Dermis blood vessel endothelial cell (primary cell): Measurements from ENCODE around the gene MRM2. TPM values are rescaled to one million over a fixed set of nuclear protein-coding genes. Genes with fewer than 3 reads are reported as not detected.

Experiments used
- DNase-seq: peaks from one replicate; pipeline ENCODE4 v3.0.0; 2010
- total RNA-seq: library from RNA; depleted of rRNA; stranded (reverse); fragments of >200 nt; gene quantifications from 2 replicates; pipeline ENCODE4 v1.2.3, GENCODE V29; 2014

The MRM2 gene
- total RNA-seq, 1 donor from 2014 or later = 20.1 TPM

DNA sequence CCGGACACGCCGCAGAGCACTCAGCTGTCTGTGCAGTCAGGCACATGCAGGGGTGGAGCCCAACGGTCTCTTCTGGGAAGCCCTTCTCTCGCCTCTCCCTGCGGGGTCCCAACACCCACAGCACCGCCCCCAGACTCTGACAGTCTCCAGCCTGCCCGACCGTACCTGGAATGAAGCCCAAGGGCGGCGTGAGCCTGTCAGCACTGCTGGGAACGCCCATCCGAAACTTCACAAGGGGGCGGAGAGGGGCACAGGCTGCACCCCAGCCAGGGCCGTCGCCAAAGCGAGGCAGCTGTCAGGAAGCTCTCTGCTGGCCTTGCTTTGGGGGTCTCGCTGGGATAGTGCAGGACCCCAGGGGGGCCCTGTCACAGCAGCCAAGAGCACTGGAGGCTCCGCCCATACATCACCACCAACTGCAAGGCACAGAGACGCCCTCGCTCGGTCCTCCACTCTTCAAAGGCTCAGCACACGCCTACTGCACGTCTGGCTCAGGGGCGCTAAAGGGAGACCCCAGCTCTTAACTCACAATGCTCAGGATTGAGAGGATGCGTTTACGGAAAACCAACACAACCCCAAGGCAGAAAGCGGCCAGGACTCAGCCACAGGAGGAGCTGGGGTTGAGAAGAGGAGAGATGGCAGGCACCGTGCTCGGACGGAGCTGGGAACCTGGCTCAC lies 40.2 kb downstream of the MRM2 start:
- DNase-seq = no peak

DNA sequence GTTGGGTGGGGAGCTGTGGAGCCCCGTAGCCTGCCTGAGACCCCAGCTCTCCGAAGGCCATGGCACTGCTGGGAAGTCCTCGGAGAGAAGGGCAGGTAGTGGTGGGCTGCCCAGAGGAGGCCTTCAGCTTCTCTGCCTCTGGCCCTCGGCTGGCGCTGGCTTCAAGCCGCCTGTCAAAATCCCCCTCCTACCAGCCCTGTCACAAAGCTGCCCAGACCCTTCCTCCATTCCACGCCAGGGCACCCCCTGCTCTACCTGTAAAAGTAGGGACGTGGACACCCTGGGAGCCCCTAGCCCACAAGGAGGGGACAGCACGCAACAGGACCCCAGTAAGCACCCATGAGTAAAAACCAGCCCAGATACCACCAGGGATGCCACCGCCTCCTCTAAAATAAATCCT lies 40.9 kb downstream of the MRM2 start:
- DNase-seq = no peak

DNA sequence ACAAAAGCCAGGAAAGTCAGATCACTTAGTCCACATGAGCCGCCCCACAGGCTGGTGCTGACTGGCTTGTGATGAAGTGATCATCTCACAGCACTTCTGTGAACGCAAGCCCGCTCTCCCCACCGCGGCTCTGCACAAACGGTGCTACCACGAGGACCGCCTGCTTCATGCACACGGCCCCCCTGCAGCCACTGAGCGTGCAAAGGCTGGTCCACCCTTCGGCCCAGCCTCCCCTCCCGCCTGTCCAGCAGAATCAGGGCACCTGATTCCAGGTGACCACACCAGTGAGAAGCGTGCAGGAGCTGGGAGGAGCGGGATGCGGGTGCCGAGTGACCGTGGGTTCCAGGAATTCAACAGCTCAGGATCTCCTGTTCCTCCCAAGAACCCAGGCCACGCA lies 41.4 kb downstream of the MRM2 start:
- DNase-seq = no peak

DNA sequence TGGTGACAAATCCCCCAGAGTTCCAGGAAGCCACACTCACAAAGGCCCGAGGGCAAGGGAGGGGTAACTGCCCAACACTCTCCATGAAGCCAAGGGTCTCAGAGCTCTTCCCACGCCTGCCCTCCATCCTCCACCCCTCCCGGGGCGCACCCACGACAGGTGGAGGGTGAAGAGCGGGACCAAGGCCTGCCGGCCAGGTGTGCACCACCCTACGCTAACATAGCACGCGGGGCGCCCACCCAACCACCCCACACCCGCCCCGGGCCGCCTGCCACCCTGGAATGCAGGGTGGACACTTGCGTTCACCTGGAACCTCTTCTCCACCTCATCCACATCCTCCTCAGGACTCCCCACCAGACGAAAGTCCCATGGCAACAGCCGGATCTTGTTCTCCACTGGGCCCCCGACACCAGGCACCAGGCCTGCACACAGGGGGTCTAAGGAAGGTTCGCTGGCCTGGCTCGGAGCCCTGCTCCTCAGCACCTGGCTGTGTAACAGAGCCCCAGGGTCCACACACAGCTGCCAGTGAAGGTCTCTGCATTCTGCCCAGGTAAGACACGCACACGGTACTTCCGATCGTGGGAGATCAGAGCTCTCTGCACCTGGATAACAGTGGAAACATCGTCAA lies 41.9 kb downstream of the MRM2 start:
- no peak for DNase-seq

DNA sequence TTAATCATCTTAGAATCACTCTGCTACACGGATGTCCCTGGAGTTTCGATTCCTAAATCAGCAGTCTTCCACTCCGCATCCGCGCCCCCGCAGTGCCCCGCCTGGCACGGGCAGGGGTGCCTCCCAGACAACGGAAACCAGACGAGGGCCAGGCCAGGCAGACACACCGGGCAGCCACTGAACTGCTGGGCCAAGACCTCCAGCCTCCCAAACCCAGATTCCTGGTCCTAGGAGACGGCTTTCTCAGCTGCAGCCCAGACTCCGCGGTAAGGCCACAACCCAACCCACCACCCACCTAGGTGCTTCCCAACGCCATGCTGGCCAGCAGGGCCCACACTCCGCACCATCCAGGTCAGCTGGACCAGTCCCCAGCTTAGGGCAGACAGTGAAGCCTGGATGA lies 42.5 kb downstream of the MRM2 start:
- DNase-seq = no peak

DNA sequence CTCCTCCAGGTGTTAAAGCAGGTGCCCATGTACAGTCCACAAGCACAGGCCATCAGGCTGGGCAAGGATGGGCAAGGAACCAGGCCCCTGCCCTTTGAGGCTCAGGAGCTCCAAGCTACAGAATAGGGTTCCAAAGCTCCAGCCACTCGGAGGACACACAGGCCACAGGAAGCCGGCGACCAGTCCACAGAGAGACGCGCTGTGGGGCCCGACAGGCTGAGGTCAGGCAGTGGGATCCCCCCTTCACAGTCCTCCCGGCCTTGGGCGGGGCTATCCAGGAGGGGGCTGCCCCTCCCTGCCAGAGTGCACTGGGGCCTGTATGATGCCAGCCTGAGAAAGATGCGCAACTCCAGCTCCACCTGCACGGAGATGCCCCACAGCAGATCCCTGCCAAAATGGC lies 43.2 kb downstream of the MRM2 start:
- DNase-seq = no peak

DNA sequence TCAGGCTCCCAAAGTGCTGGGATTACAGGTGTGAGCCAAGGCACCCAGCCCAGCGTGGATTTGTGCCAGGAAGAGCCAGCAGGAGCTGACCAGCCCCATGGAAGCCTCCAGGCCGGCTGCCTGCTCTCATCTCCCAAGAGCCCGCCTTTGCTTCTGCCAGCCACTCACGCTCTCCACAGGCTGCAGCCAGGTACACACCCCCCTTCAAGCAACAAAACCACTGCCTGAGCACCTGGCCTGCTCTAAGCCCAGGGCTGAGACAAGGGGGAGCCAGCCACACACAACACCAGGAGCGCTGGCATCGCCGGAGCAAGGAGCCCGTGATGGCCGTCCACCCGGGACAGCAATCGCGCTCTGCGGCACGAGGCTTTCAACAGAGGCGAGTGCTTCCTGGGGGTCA lies 43.8 kb downstream of the MRM2 start:
- no peak for DNase-seq

DNA sequence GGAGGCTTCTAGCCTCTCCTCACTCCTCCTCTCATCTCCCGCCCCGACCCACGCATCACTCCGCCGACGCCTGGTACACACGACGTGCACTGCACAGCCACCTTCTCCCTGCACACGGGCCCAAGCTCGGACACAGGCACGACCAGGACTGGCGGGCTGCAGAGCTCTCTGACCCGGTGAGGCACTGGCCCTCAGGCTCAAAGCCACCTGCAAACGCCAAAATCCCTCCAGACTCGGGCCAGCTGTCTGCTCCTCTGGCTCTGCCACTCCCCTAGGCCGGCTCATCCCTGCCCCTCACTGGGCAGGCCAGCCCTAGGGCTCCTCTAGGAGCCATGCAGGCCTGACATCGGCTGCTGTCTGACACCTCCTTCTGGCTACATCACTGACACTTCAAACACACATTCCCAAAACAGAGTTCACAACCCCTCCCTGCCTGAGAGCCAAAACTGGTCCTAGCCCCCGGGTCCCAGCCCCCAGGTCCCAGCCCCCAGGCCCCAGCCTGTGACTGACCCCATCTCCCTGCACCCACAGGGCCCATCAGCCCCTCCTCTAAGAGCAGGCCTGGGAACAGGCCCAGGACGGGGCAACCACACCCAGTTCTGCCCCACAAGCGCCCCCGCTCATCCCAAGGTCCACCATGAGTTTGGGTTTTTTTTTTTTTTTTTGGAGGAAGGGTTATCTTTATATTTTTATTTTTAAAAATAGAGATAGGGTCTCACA lies 44.4 kb downstream of the MRM2 start:
- no peak for DNase-seq

DNA sequence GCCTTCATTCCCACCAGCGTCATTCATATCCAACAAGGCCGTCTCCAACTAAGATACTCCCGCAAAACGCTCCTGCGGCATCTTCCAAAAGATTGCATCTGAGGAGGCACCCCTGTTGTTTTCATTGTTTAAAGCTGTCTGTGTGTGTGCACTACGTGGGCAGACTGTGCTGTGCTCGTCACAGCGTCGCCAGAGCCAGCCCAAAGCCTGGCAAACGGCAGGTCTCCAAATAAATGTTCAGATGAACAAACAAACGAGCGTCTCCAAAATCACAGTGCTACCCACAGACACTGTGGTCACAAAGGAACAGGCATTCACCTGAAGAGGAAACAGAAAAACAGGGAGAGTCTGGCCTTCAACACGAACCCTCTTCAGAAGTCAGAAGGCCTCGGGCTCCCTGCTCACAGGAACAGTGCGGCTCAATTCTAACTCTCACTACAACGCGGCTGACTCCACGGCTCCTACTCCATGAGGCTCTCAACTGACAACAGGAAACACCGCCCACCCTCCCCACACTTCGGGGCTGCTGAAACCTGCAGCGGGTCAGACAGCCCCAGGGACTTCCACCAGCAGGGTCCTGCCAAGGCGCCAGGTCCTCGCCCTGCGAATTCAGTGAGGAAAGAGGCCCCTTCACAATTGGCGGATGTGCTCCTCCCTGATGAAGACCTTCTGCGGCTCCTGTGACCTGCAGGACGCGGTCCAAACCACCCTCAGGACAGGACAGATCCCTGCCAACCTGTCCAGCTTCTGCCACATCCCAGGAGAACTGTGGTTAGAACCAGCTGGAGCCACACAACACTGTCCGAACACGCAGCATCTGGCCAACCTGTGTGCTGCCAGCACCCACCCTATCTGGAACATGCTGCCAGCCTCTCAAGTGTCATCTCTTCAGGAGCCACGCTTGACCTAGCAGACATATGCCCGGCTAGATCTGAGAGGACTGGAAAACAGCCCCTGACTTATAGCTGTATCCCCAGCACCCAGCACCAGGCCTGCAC lies 45.3 kb downstream of the MRM2 start:
- no peak for DNase-seq

DNA sequence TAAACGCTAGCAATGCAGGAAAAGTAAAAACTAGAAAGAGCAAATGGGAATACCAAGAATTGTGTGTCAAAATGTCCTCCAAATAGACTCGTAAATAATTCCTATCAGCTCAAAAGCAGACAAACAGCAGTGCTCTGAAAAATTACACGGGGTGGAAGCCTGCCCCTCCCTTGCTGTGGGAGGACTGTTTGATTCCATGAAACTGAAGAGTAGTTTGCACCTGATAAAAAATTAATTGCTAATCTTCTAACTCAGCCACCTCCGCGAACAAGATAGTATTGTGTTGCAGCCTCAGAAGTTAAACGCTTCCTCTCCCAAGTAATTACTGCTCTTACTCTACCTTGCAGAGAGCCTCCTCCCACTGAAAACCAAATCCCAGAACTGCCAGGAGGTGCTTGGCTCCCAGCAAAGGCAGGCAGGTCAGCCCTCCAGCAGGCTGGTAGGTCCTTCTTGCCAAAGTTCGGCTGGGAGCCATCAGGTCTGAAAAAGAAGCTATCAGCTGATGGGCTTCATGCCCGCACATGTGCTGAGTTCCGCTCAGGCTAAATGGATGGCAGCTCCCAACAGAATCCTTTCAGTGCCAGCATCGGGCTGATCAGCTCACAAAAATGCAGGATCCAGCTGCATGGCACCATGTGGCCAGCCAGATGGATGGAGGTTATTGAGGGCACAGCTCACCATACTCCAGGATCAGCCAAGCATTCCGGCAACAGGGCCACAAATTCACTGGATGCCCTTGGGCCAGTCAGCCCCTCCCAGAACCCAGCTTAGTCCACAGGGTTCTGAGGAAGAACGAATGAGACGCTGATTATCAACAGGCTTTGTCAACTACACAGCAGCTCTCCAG lies 46.4 kb downstream of the MRM2 start:
- DNase-seq = no peak

DNA sequence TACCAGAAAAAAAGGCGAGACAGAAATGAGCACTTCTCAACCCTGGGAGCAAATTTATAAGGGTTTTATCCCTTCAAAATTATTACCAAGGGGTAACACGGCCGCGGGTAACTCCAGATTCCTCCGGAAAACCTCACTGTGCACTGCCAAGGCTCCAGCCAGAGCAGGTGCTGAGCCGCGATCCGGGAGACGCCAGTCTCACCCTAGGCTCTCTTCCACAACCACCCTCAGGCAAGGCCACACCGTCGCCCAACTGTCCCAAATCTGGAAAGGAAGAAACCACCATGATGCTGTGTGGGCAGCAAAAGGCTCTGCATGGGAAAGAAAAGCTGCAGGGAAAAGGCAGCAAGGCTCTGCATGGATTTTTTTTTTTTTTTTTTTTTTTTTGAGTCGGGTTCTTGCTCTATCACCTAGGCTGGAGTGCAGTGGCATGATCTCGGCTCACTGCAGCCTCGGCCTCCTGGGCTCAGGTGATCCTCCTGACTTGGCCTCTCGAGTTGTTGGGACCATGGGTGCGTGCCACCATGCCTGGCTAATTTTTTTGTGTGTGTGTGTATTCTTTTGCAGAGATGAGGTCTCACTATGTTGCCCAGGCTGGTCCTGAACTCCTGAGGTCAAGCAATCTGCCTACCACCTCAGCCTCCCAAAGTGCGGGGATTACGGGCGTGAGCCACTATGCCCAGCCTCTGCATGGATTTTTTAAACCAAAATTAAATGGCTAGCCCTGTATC lies 48.3 kb downstream of the MRM2 start:
- DNase-seq = no peak

DNA sequence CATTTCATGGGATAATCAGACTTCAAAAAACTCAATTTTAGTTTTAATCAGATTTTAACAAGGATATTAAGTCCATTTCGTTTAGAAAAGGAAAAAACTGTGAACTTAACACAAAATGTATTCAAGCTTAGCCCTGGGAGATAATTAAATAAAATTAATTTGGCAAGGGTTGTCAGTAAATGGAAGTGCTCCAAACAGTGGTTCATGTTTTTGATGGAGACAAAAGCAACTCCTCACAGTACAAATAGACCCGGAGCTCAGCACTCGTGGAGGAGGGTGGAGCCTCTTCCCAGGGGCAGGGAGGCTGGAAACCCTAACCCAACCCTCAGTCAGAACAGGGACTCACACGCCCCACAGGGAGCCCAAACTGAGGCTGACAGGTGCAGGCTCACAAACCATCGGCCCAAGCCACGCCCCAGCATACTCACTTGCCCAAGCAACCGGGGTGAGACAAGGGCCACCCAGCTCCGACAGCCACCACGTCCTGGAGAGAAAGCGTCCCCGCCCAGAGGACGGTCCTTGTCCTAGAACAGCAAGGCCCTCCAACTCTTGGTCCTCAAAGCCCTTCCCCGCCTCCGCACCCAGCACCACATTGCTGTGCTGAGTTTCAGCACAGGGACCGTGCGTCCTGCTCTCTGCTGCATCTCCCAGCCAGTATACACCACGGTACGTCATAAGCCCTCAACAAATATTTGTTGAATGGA lies 49.0 kb downstream of the MRM2 start:
- DNase-seq = no peak

DNA sequence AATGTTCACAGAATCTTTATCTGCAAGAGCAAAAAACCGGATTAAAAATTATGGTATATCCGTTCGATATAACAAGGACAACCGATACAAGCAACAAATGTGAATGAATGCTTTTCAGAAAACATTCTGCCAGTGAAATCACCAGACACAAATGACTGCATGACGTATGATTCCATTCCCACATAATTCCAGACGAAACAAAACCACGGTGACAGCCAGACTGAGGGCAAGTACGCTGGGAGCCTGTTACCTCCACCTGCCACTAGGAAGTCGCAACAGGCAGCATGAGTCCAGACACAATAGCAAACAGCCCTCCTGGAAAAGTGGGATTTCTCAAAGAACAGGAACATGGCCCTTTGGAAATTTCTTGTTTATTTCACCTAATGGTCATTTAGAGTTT lies 51.0 kb downstream of the MRM2 start:
- no peak for DNase-seq

DNA sequence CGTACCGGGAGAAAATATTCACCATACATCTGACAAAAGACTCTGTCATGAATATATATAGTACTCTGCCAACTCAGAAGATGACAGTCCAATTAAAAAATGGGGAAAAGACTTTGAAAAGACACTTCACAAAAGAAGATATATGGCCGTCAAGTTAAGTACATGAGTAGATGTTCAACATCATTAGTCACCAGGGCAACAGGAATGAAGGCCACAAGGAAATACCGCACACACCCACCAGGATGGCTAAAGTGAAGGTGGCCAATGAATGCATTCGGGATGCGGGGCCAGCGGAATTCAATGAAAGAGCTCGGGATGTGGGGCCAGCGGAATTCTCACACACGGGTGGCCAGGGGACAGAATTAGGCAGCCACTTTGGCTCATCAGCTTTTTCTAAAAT lies 51.5 kb downstream of the MRM2 start:
- DNase-seq = no peak

DNA sequence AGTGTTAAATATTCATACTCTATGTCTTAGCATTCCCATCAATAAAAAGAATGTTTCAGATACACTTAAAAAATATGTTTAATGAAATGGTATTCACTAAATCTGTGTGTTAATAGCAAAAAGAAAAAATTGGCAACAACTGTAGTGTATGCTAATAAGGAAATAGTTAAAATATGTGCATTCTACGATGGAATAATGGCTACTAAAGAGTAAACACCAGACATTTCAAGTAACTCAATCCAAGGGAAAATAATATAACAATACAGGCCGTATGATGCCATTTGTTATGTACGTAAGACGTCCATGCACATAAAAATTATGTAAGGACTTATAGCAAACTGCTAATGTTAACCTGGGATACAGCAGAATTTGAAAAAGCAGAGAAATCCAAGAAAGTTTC lies 55.8 kb downstream of the MRM2 start:
- no peak for DNase-seq

DNA sequence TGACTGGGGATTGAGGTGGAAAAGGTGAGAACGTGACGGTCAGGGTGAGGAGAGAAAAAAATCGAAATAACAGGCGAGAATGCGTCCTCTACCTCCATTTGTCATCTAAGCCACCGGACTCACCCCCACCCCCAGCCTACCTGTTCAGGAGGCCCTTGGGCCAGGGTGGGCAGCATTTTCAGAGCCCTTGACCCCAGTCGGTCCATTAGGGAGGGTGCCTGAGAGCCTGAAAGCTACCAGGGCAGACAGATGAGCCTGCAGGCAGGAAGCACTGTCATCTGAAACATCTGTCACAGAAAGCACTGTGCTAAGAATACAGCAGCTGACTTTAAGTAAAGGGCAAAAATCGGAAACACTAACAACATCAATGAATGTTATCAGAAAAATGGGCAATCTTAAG lies 56.3 kb downstream of the MRM2 start:
- DNase-seq = no peak
